Neural progenitor cell (in vitro differentiated cells): ENCODE measurements around the gene DCHS1. TPM values are rescaled to one million over a fixed set of nuclear protein-coding genes. Genes with fewer than 3 reads are reported as not detected.

Source experiments
- DNase-seq: peaks from one replicate; pipeline ENCODE4 v3.0.0-alpha.2; 2016; ENCODE audit warnings: low spot score
- H2AFZ ChIP-seq: fragments of 200-600 bp; sonication (generic); replicated peaks from 2 replicates; pipeline ENCODE4 v1.6.1; 2016; ENCODE audit warnings: antibody characterized with exemption
- H3F3A ChIP-seq: fragments of 200-600 bp; sonication (generic); 2 replicates; pipeline ENCODE4 v1.6.1; 2016; ENCODE audit warnings: antibody characterized with exemption, low read depth
- H3K27ac ChIP-seq: fragments of 200-600 bp; sonication (generic); 2 replicates; pipeline ENCODE4 v1.5.1; 2016; ENCODE audit warnings: mild to moderate bottlenecking
- H3K27me3 ChIP-seq: fragments of 200-600 bp; sonication (generic); 2 replicates; pipeline ENCODE4 v1.6.1; 2016; ENCODE audit warnings: mild to moderate bottlenecking, moderate library complexity
- H3K36me3 ChIP-seq: fragments of 200-600 bp; sonication (generic); 2 replicates; pipeline ENCODE4 v1.5.1; 2016
- H3K4me1 ChIP-seq: fragments of 200-600 bp; sonication (generic); 2 replicates; pipeline ENCODE4 v1.6.1; 2016; ENCODE audit warnings: mixed run types
- H3K4me2 ChIP-seq: fragments of 200-600 bp; sonication (generic); 2 replicates; pipeline ENCODE4 v1.6.1; 2016
- H3K4me3 ChIP-seq: fragments of 200-600 bp; sonication (generic); 2 replicates; pipeline ENCODE4 v1.5.1; 2016
- H3K79me2 ChIP-seq: fragments of 200-600 bp; sonication (generic); 2 replicates; pipeline ENCODE4 v1.6.1; 2016; ENCODE audit warnings: low read depth
- H3K9ac ChIP-seq: fragments of 200-600 bp; sonication (generic); 2 replicates; pipeline ENCODE4 v1.6.1; 2016
- H3K9me3 ChIP-seq: fragments of 200-600 bp; sonication (generic); 2 replicates; pipeline ENCODE4 v1.5.1; 2016; ENCODE audit warnings: low read depth
- H4K20me1 ChIP-seq: fragments of 200-600 bp; sonication (generic); 2 replicates; pipeline ENCODE4 v1.6.1; 2016; ENCODE audit warnings: low read depth
- H3K27ac Mint-ChIP-seq: 3 replicates; pipeline ENCODE4 v1.8.0; 2021; ENCODE audit warnings: mixed read lengths
- H3K27me3 Mint-ChIP-seq: 2 replicates; pipeline ENCODE4 v1.8.0; 2022; ENCODE audit warnings: low read depth, mild to moderate bottlenecking, inconsistent platforms, moderate library complexity, mixed read lengths; ENCODE audit not compliant: insufficient read depth
- H3K36me3 Mint-ChIP-seq: 3 replicates; pipeline ENCODE4 v1.8.0; 2021; ENCODE audit warnings: mixed read lengths
- H3K4me1 Mint-ChIP-seq: 3 replicates; pipeline ENCODE4 v1.8.0; 2021; ENCODE audit warnings: mixed read lengths
- H3K4me3 Mint-ChIP-seq: 3 replicates; pipeline ENCODE4 v1.8.0; 2021; ENCODE audit warnings: mild to moderate bottlenecking, moderate library complexity, mixed read lengths
- H3K9me3 Mint-ChIP-seq: 3 replicates; pipeline ENCODE4 v1.8.0; 2020; ENCODE audit warnings: mixed read lengths
- EZH2 ChIP-seq: fragments of 200-600 bp; sonication (generic); IDR thresholded peaks from 2 replicates; pipeline ENCODE4 v1.6.1; 2017; ENCODE audit warnings: antibody characterized with exemption, mild to moderate bottlenecking, moderate library complexity
- EZH2phosphoT487 ChIP-seq: fragments of 200-600 bp; sonication (generic); IDR thresholded peaks from 2 replicates; pipeline ENCODE4 v1.6.1; 2017; ENCODE audit warnings: antibody characterized with exemption
- total RNA-seq: library from RNA; depleted of rRNA; stranded (reverse); fragments of >200 nt; gene quantifications from 2 replicates; pipeline ENCODE4 v1.2.3, GENCODE V29; 2015; ENCODE audit warnings: low replicate concordance
- TF ChIP-seq, protein P1 (sequence below): fragments of 200-600 bp; sonication (generic); IDR thresholded peaks from 2 replicates; pipeline ENCODE4 v1.5.1; 2017; ENCODE audit warnings: antibody characterized with exemption, mild to moderate bottlenecking

DCHS1 gene
- total RNA-seq, 1 donor from 2014 or later: 4.5 TPM

DNA sequence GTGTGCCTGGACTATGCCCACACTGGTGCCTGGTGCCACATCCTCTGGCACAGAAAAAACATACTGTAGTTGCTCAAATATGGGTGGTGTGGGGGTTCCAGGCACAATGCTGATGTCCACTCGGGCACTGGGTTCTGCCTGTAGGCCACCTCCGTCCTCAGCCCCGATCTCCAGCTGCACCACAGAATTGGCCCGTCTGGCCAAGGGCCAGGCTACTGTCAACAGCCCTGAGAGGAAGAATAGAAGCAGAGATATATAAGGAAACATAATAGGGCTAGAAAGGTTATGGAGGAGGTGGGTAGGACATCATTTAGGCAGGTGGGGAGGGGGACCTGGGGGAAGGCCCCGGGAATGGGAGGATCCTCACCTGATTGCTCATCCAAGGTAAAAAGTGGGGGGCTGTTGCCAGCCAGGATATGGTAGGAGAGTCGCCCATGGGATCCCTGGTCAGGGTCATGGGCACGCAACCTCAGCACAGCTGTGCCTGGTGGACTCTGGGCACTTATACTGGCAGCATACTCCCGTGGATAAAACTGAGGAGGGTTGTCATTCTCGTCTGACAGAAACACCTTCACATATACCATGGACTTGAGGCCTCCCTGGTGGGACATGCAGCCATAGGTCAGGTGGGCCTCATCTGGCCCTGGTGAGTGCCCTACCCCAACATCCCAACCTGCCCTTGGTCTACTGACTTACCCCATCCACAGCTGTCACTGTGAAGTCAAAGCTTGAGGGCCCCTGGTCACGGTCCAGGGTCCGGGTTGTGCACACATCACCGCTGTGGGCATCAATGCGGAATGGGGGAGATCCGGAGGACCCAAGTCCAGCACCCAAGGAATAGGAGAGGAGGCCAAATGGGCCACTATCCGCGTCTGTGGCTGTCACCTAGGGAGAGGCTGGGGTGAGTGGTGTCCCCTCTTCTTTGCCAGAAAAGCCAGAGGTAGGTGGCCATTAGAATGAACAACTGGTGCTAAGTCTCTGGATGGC is 21.9 kb downstream of the DCHS1 start:
- Histone ChIP-seq H3K9ac (no peak overlapping the region), H3K4me3 (no peak overlapping the region), H3K4me2 (no peak overlapping the region), H3K4me1 (peaks cover 3% of the 10 kb centered on the region), H4K20me1 (peaks cover 4% of the 10 kb centered on the region), H3K79me2 (no peaks in the 10 kb centered on the region), H3K9me3 (no peaks in the 10 kb centered on the region), H3K36me3 (no peaks in the 10 kb centered on the region), H3K27me3 (peaks cover 38% of the 10 kb centered on the region), H3F3A (peaks cover 9% of the 10 kb centered on the region), H3K27ac (no peak overlapping the region), H2AFZ (no peak overlapping the region)
- TF ChIP-seq, protein P1, sequence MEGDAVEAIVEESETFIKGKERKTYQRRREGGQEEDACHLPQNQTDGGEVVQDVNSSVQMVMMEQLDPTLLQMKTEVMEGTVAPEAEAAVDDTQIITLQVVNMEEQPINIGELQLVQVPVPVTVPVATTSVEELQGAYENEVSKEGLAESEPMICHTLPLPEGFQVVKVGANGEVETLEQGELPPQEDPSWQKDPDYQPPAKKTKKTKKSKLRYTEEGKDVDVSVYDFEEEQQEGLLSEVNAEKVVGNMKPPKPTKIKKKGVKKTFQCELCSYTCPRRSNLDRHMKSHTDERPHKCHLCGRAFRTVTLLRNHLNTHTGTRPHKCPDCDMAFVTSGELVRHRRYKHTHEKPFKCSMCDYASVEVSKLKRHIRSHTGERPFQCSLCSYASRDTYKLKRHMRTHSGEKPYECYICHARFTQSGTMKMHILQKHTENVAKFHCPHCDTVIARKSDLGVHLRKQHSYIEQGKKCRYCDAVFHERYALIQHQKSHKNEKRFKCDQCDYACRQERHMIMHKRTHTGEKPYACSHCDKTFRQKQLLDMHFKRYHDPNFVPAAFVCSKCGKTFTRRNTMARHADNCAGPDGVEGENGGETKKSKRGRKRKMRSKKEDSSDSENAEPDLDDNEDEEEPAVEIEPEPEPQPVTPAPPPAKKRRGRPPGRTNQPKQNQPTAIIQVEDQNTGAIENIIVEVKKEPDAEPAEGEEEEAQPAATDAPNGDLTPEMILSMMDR: no peak
- TF ChIP-seq EZH2phosphoT487 (no peak), EZH2 (no peak)
- Mint-ChIP-seq H3K4me3 (no peak overlapping the region), H3K4me1 (no peaks in the 10 kb centered on the region), H3K36me3 (peaks cover 22% of the 10 kb centered on the region), H3K27ac (no peak overlapping the region), H3K9me3 (no peaks in the 10 kb centered on the region), H3K27me3 (peaks cover 7% of the 10 kb centered on the region)
- no peak for DNase-seq

DNA sequence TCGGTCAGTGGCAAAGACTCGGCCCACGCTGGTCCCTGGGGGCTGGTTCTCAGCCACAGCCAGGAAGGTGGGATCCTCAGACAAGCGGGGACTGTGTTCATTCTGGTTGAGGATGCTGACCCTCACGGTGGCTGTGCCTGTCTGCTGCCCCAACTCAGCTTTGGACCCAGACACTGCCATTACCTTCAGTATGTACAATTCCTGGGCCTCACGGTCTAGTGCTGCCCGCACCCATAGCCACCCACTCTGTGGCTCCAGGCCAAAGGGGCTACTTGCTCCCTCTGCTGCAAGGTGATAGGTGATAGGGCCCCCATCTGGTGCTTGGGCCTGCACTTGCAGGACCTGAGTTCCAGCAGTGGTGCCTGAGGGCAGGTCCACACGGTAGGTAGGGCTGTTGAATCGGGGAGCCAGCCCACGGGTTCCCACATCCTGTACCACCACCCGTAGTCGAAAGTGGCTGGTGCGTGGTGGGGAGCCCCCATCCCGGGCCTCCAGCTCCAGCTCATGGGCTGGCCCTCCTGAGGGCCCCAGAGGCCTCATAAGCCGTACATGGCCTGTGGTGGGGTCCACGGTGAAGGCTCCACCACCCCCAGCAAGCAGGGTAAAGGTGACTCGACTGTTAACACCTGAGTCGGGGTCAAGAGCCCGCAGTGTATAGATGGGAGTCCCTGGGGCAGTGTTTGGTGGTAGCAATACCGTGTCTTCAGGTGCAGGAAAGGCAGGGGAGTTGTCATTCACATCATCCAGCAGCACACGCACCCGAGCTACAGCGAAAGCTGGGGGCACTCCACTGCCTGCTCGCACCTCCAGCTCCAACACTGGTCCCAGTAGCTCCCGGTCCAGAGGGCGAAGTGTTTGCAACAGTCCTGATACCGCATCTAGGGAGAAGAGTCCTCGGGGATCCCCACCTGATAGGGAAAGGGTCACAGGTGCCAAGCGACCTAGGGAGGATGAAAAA is 23.2 kb downstream of the DCHS1 start:
- Histone ChIP-seq H3K79me2 (no peaks in the 10 kb centered on the region), H2AFZ (no peak overlapping the region), H3K36me3 (no peaks in the 10 kb centered on the region), H3K27ac (no peak overlapping the region), H3K4me2 (no peak overlapping the region), H3K4me3 (no peak overlapping the region), H3K9ac (no peak overlapping the region), H3K9me3 (no peaks in the 10 kb centered on the region), H3K27me3 (peaks cover 40% of the 10 kb centered on the region), H3K4me1 (peaks cover 3% of the 10 kb centered on the region), H4K20me1 (peaks cover 4% of the 10 kb centered on the region), H3F3A (peaks cover 9% of the 10 kb centered on the region)
- TF ChIP-seq, protein P1: no peak
- TF ChIP-seq EZH2phosphoT487: no peak
- TF ChIP-seq EZH2: no peak
- H3K27ac Mint-ChIP-seq: no peak overlapping the region
- no peaks in the 10 kb centered on the region for H3K9me3 Mint-ChIP-seq
- peaks cover 7% of the 10 kb centered on the region for H3K27me3 Mint-ChIP-seq
- H3K4me3 Mint-ChIP-seq: no peak overlapping the region
- peaks cover 25% of the 10 kb centered on the region for H3K36me3 Mint-ChIP-seq
- DNase-seq: no peak
- no peaks in the 10 kb centered on the region for H3K4me1 Mint-ChIP-seq

DNA sequence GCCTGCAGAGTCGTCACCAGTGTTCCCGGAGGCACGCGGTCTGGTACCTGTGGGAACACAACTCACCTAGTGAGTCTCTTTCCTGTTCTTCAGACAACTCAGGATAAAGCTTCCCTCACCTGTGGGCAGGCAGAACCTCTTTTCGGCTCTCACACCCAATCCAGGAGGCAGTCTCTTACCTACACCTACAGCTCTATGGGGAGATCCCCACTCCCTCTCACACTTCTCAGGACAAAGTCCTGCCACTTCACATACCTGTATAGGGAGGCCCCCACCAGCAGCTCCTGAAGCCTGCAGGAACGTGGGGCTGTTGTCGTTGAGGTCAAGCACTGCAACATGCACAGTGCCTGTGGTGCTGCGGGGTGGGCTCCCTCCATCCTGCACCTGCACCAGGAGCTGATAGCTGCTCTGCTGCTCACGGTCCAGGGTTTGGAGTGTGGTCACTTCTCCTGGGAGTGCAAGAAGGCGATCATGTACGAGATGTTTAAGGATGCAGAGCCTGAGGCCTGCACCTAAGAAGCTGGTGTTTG is 24.2 kb downstream of the DCHS1 start:
- Histone ChIP-seq H3F3A (peaks cover 9% of the 10 kb centered on the region), H3K36me3 (no peaks in the 10 kb centered on the region), H3K4me1 (peaks cover 3% of the 10 kb centered on the region), H3K27ac (no peak overlapping the region), H3K9me3 (no peaks in the 10 kb centered on the region), H3K79me2 (no peaks in the 10 kb centered on the region), H2AFZ (no peak overlapping the region), H4K20me1 (peaks cover 4% of the 10 kb centered on the region), H3K27me3 (peaks cover 40% of the 10 kb centered on the region), H3K9ac (no peak overlapping the region), H3K4me3 (no peak overlapping the region), H3K4me2 (no peak overlapping the region)
- Mint-ChIP-seq H3K4me3 (no peak overlapping the region), H3K27me3 (peaks cover 7% of the 10 kb centered on the region), H3K9me3 (no peaks in the 10 kb centered on the region), H3K4me1 (no peaks in the 10 kb centered on the region), H3K36me3 (peaks cover 31% of the 10 kb centered on the region), H3K27ac (no peak overlapping the region)
- no peak for DNase-seq
- TF ChIP-seq, protein P1: no peak
- TF ChIP-seq EZH2 (no peak), EZH2phosphoT487 (no peak)
